ENCODE results near the gene LMAN1. TPM values are rescaled to one million over a fixed set of nuclear protein-coding genes. Genes with fewer than 3 reads are reported as not detected.
A peak's percentile ranks its signal among the peaks of the same experiment; 100 is the strongest.

LMAN1 gene
- total RNA-seq, 1 donor from 2014 or later: 68.4 TPM

- Histone ChIP-seq H3K36me3 (ENCODE audit: control insufficient read depth in 3 of 3, insufficient read depth in 3 of 3, low read length in 3 of 3) (no peaks in the 10 kb centered on the region), H3K4me3 (ENCODE audit: low read length in 3 of 3) (no peak overlapping the region), H3K4me1 (ENCODE audit: control insufficient read depth in 3 of 3, insufficient read depth in 3 of 3, low read length in 3 of 3) (peaks cover 8 to 18% (median 12%) of the 10 kb centered on the region in 3 donors), H3K9me3 (ENCODE audit: control insufficient read depth in 3 of 3, low read length in 3 of 3) (no peaks in the 10 kb centered on the region), H3K27me3 (ENCODE audit: control insufficient read depth in 3 of 3, insufficient read depth in 3 of 3, low read length in 3 of 3) (no peaks in the 10 kb centered on the region), H3K27ac (ENCODE audit: low read depth, low read length) (peak overlapping the region; percentile 41), H3K9ac (ENCODE audit: low read depth in 1 of 3, low read length in 3 of 3) (peak overlapping the region in 1 of 3 donors; percentile 48)
Observed at GRCh38 chr18:59385191-59385590, 26.1 kb upstream of the LMAN1 start.

GRCh38 chr18:59383851-59384250, 24.8 kb upstream of the LMAN1 start:
- H3K9me3 ChIP-seq (ENCODE audit: control insufficient read depth in 3 of 3, low read length in 3 of 3): no peaks in the 10 kb centered on the region
- H3K27me3 ChIP-seq (ENCODE audit: control insufficient read depth in 3 of 3, insufficient read depth in 3 of 3, low read length in 3 of 3): no peaks in the 10 kb centered on the region
- H3K4me3 ChIP-seq (ENCODE audit: low read length in 3 of 3): no peak overlapping the region
- no peaks in the 10 kb centered on the region for H3K36me3 ChIP-seq (ENCODE audit: control insufficient read depth in 3 of 3, insufficient read depth in 3 of 3, low read length in 3 of 3)
- peaks cover 5 to 11% (median 10%) of the 10 kb centered on the region in 3 donors for H3K4me1 ChIP-seq (ENCODE audit: control insufficient read depth in 3 of 3, insufficient read depth in 3 of 3, low read length in 3 of 3)
- no peak overlapping the region for H3K9ac ChIP-seq (ENCODE audit: low read depth in 1 of 3, low read length in 3 of 3)
- no peak overlapping the region for H3K27ac ChIP-seq (ENCODE audit: low read depth, low read length)

GRCh38 chr18:59382383-59382782, 23.3 kb upstream of the LMAN1 start:
- no peaks in the 10 kb centered on the region for H3K36me3 ChIP-seq (ENCODE audit: control insufficient read depth in 3 of 3, insufficient read depth in 3 of 3, low read length in 3 of 3)
- H3K4me3 ChIP-seq (ENCODE audit: low read length in 3 of 3): no peak overlapping the region
- no peaks in the 10 kb centered on the region for H3K27me3 ChIP-seq (ENCODE audit: control insufficient read depth in 3 of 3, insufficient read depth in 3 of 3, low read length in 3 of 3)
- H3K4me1 ChIP-seq (ENCODE audit: control insufficient read depth in 3 of 3, insufficient read depth in 3 of 3, low read length in 3 of 3): peaks cover 5 to 10% (median 7%) of the 10 kb centered on the region in 3 donors
- H3K27ac ChIP-seq (ENCODE audit: low read depth, low read length): no peak overlapping the region
- H3K9ac ChIP-seq (ENCODE audit: low read depth in 1 of 3, low read length in 3 of 3): no peak overlapping the region
- no peaks in the 10 kb centered on the region for H3K9me3 ChIP-seq (ENCODE audit: control insufficient read depth in 3 of 3, low read length in 3 of 3)

GRCh38 chr18:59381949-59382348, 22.9 kb upstream of the LMAN1 start:
- Histone ChIP-seq H3K4me3 (ENCODE audit: low read length in 3 of 3) (no peak overlapping the region), H3K9ac (ENCODE audit: low read depth in 1 of 3, low read length in 3 of 3) (no peak overlapping the region), H3K27me3 (ENCODE audit: control insufficient read depth in 3 of 3, insufficient read depth in 3 of 3, low read length in 3 of 3) (no peaks in the 10 kb centered on the region), H3K4me1 (ENCODE audit: control insufficient read depth in 3 of 3, insufficient read depth in 3 of 3, low read length in 3 of 3) (peaks cover 5 to 10% (median 7%) of the 10 kb centered on the region in 3 donors), H3K27ac (ENCODE audit: low read depth, low read length) (no peak overlapping the region), H3K9me3 (ENCODE audit: control insufficient read depth in 3 of 3, low read length in 3 of 3) (no peaks in the 10 kb centered on the region), H3K36me3 (ENCODE audit: control insufficient read depth in 3 of 3, insufficient read depth in 3 of 3, low read length in 3 of 3) (no peaks in the 10 kb centered on the region)

GRCh38 chr18:59380706-59381105, 21.6 kb upstream of the LMAN1 start:
- Histone ChIP-seq H3K9me3 (ENCODE audit: control insufficient read depth in 3 of 3, low read length in 3 of 3) (no peaks in the 10 kb centered on the region), H3K4me3 (ENCODE audit: low read length in 3 of 3) (no peak overlapping the region), H3K36me3 (ENCODE audit: control insufficient read depth in 3 of 3, insufficient read depth in 3 of 3, low read length in 3 of 3) (no peaks in the 10 kb centered on the region), H3K27ac (ENCODE audit: low read depth, low read length) (no peak overlapping the region), H3K4me1 (ENCODE audit: control insufficient read depth in 3 of 3, insufficient read depth in 3 of 3, low read length in 3 of 3) (peaks cover 5 to 10% (median 7%) of the 10 kb centered on the region in 3 donors), H3K27me3 (ENCODE audit: control insufficient read depth in 3 of 3, insufficient read depth in 3 of 3, low read length in 3 of 3) (no peaks in the 10 kb centered on the region), H3K9ac (ENCODE audit: low read depth in 1 of 3, low read length in 3 of 3) (no peak overlapping the region)

GRCh38 chr18:59379772-59380522, 20.9 kb upstream of the LMAN1 start:
- no peaks in the 10 kb centered on the region for H3K9me3 ChIP-seq (ENCODE audit: control insufficient read depth in 3 of 3, low read length in 3 of 3)
- H3K36me3 ChIP-seq (ENCODE audit: control insufficient read depth in 3 of 3, insufficient read depth in 3 of 3, low read length in 3 of 3): no peaks in the 10 kb centered on the region
- no peak overlapping the region for H3K9ac ChIP-seq (ENCODE audit: low read depth in 1 of 3, low read length in 3 of 3)
- no peaks in the 10 kb centered on the region for H3K27me3 ChIP-seq (ENCODE audit: control insufficient read depth in 3 of 3, insufficient read depth in 3 of 3, low read length in 3 of 3)
- peaks cover 3% of the 10 kb centered on the region in 3 donors for H3K4me1 ChIP-seq (ENCODE audit: control insufficient read depth in 3 of 3, insufficient read depth in 3 of 3, low read length in 3 of 3)
- H3K4me3 ChIP-seq (ENCODE audit: low read length in 3 of 3): no peak overlapping the region
- no peak overlapping the region for H3K27ac ChIP-seq (ENCODE audit: low read depth, low read length)

- H3K36me3 ChIP-seq (ENCODE audit: control insufficient read depth in 3 of 3, insufficient read depth in 3 of 3, low read length in 3 of 3): no peaks in the 10 kb centered on the region
- H3K4me1 ChIP-seq (ENCODE audit: control insufficient read depth in 3 of 3, insufficient read depth in 3 of 3, low read length in 3 of 3): no peaks in the 10 kb centered on the region
- H3K4me3 ChIP-seq (ENCODE audit: low read length in 3 of 3): no peak overlapping the region
- H3K27ac ChIP-seq (ENCODE audit: low read depth, low read length): no peak overlapping the region
- H3K9ac ChIP-seq (ENCODE audit: low read depth in 1 of 3, low read length in 3 of 3): no peak overlapping the region
- H3K9me3 ChIP-seq (ENCODE audit: control insufficient read depth in 3 of 3, low read length in 3 of 3): no peaks in the 10 kb centered on the region
- H3K27me3 ChIP-seq (ENCODE audit: control insufficient read depth in 3 of 3, insufficient read depth in 3 of 3, low read length in 3 of 3): no peaks in the 10 kb centered on the region
Observed at GRCh38 chr18:59377613-59378337, 18.7 kb upstream of the LMAN1 start.

- H3K27ac ChIP-seq (ENCODE audit: low read depth, low read length): no peak overlapping the region
- H3K9me3 ChIP-seq (ENCODE audit: control insufficient read depth in 3 of 3, low read length in 3 of 3): no peaks in the 10 kb centered on the region
- peaks cover 0 to 4% (median 4%) of the 10 kb centered on the region in 3 donors for H3K27me3 ChIP-seq (ENCODE audit: control insufficient read depth in 3 of 3, insufficient read depth in 3 of 3, low read length in 3 of 3)
- H3K36me3 ChIP-seq (ENCODE audit: control insufficient read depth in 3 of 3, insufficient read depth in 3 of 3, low read length in 3 of 3): no peaks in the 10 kb centered on the region
- no peak overlapping the region for H3K4me3 ChIP-seq (ENCODE audit: low read length in 3 of 3)
- no peak overlapping the region for H3K9ac ChIP-seq (ENCODE audit: low read depth in 1 of 3, low read length in 3 of 3)
- H3K4me1 ChIP-seq (ENCODE audit: control insufficient read depth in 3 of 3, insufficient read depth in 3 of 3, low read length in 3 of 3): no peaks in the 10 kb centered on the region
Observed at GRCh38 chr18:59376351-59376935, 17.4 kb upstream of the LMAN1 start.

GRCh38 chr18:59374128-59374527, 15.1 kb upstream of the LMAN1 start:
- Histone ChIP-seq H3K9ac (ENCODE audit: low read depth in 1 of 3, low read length in 3 of 3) (no peak overlapping the region), H3K27me3 (ENCODE audit: control insufficient read depth in 3 of 3, insufficient read depth in 3 of 3, low read length in 3 of 3) (peaks cover 2 to 4% (median 4%) of the 10 kb centered on the region in 3 donors), H3K4me3 (ENCODE audit: low read length in 3 of 3) (no peak overlapping the region), H3K4me1 (ENCODE audit: control insufficient read depth in 3 of 3, insufficient read depth in 3 of 3, low read length in 3 of 3) (no peaks in the 10 kb centered on the region), H3K9me3 (ENCODE audit: control insufficient read depth in 3 of 3, low read length in 3 of 3) (no peaks in the 10 kb centered on the region), H3K27ac (ENCODE audit: low read depth, low read length) (no peak overlapping the region), H3K36me3 (ENCODE audit: control insufficient read depth in 3 of 3, insufficient read depth in 3 of 3, low read length in 3 of 3) (no peaks in the 10 kb centered on the region)

GRCh38 chr18:59372975-59373374, 13.9 kb upstream of the LMAN1 start:
- H3K4me1 ChIP-seq (ENCODE audit: control insufficient read depth in 3 of 3, insufficient read depth in 3 of 3, low read length in 3 of 3): no peaks in the 10 kb centered on the region
- H3K27me3 ChIP-seq (ENCODE audit: control insufficient read depth in 3 of 3, insufficient read depth in 3 of 3, low read length in 3 of 3): peaks cover 2 to 4% (median 4%) of the 10 kb centered on the region in 3 donors
- H3K27ac ChIP-seq (ENCODE audit: low read depth, low read length): no peak overlapping the region
- H3K9me3 ChIP-seq (ENCODE audit: control insufficient read depth in 3 of 3, low read length in 3 of 3): no peaks in the 10 kb centered on the region
- no peak overlapping the region for H3K9ac ChIP-seq (ENCODE audit: low read depth in 1 of 3, low read length in 3 of 3)
- no peaks in the 10 kb centered on the region for H3K36me3 ChIP-seq (ENCODE audit: control insufficient read depth in 3 of 3, insufficient read depth in 3 of 3, low read length in 3 of 3)
- no peak overlapping the region for H3K4me3 ChIP-seq (ENCODE audit: low read length in 3 of 3)

Data from skeletal muscle tissue (tissue), 4 donors.